DND-41 (cell line): ENCODE results near the gene MFSD2A.

ENCODE experiments used
- EZH2 ChIP-seq: IDR thresholded peaks from 3 replicates; pipeline ENCODE4 v1.6.1; 2012; ENCODE audit warnings: borderline replicate concordance, low read depth, mild to moderate bottlenecking, moderate library complexity, low read length, inconsistent platforms; ENCODE audit not compliant: severe bottlenecking
- TF ChIP-seq, protein P1 (sequence below): IDR thresholded peaks from 2 replicates; pipeline ENCODE4 v1.5.1; 2012; ENCODE audit warnings: borderline replicate concordance, low read length, moderate library complexity, mild to moderate bottlenecking; ENCODE audit not compliant: poor library complexity, severe bottlenecking; ENCODE audit errors: extremely low read depth

DNA sequence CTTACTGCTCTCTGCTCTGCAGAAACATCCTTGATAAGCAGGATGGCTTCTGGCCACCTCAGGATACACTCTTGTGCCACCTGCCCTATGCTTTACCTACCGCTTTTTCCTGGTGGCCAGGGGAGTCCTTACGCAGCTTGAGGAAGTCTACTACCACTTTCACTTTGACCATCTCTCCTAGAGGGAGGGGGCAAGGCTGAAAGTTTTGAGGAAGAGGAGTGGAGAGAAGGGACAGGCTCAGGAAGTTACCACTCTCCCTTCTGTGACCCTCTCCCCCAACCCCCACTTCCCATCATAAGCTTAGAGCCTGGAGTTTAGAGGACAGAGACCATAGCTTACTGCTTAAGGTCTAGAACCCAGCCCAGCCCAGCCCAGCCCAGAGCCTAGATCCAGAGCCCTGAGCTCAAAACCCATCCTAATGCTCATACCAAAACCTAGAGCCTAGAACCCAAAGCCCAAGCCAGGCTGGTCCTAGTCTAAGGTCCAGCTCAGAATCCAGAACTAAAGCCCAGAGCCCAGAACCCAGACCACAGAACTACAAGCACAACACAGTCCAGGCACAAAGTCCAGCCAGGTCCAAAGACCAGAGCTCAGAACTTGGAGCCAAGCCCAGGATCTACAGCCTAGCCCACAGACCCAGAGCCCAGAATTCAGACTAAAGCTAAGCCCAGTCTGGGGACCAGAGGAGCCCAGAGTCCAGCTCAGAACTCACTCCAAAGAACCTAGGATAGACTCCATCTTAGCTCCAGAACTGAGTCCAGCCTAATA, 18.0 kb upstream of the MFSD2A start:
- TF ChIP-seq, protein P1, sequence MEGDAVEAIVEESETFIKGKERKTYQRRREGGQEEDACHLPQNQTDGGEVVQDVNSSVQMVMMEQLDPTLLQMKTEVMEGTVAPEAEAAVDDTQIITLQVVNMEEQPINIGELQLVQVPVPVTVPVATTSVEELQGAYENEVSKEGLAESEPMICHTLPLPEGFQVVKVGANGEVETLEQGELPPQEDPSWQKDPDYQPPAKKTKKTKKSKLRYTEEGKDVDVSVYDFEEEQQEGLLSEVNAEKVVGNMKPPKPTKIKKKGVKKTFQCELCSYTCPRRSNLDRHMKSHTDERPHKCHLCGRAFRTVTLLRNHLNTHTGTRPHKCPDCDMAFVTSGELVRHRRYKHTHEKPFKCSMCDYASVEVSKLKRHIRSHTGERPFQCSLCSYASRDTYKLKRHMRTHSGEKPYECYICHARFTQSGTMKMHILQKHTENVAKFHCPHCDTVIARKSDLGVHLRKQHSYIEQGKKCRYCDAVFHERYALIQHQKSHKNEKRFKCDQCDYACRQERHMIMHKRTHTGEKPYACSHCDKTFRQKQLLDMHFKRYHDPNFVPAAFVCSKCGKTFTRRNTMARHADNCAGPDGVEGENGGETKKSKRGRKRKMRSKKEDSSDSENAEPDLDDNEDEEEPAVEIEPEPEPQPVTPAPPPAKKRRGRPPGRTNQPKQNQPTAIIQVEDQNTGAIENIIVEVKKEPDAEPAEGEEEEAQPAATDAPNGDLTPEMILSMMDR: no peak
- TF ChIP-seq EZH2: no peak
